ENCODE data around the gene RNASE7. TPM values are rescaled to one million over a fixed set of nuclear protein-coding genes. Genes with fewer than 3 reads are reported as not detected.

Gene RNASE7
- total RNA-seq, 2 donors from 2014 or later: 0.74 TPM; not detected in 1

- DNase-seq (ENCODE audit: low spot score): no peak
- TF ChIP-seq POLR2AphosphoS5 (IDR thresholded peaks at IDR 0.05) (no peak), CTCF (IDR thresholded peaks at IDR 0.05) (no peak), POLR2A (IDR thresholded peaks at IDR 0.05) (no peak)
- intact Hi-C loops (cut with DNase I): no loop called here
- Histone ChIP-seq H3K4me1 (replicated peaks) (no peaks in the 10 kb centered on the region), H3K9me3 (no peaks in the 10 kb centered on the region), H3K4me3 (peak overlapping the region in 1 of 2 donors; percentile 84), H3K36me3 (no peaks in the 10 kb centered on the region), H3K27ac (peak overlapping the region; percentile 87 to 95), H3K27me3 (replicated peaks; ENCODE audit: insufficient read depth) (no peaks in the 10 kb centered on the region)
- 35% methylated on average over 7 of the region's 7 CpGs for WGBS
These were observed 15.7 kb upstream of the RNASE7 start for GRCh38 chr14:21026274-21026987.

- H3K4me1 ChIP-seq (replicated peaks): no peaks in the 10 kb centered on the region
- H3K9me3 ChIP-seq: no peaks in the 10 kb centered on the region
- no peaks in the 10 kb centered on the region for H3K27me3 ChIP-seq (replicated peaks; ENCODE audit: insufficient read depth)
- no peaks in the 10 kb centered on the region for H3K36me3 ChIP-seq
- no peak for TF ChIP-seq POLR2AphosphoS5 (IDR thresholded peaks at IDR 0.05)
- no peak for TF ChIP-seq CTCF (IDR thresholded peaks at IDR 0.05)
- no peak for TF ChIP-seq POLR2A (IDR thresholded peaks at IDR 0.05)
- peak overlapping the region; percentile 87 to 95 for H3K27ac ChIP-seq
- DNase-seq (ENCODE audit: low spot score): no peak
- H3K4me3 ChIP-seq: no peak overlapping the region
- WGBS: 13% methylated on average over 3 of the region's 3 CpGs
- intact Hi-C loops (cut with DNase I): no loop called here
These were observed 15.2 kb upstream of the RNASE7 start for GRCh38 chr14:21026988-21027315.

GRCh38 chr14:21029917-21030316, 12.2 kb upstream of the RNASE7 start, which contains the start of gene TPPP2:
TSS of gene TPPP2 (plus strand) at chr14:21030217. CDS start at chr14:21030582, 365 bp downstream.
- Histone ChIP-seq H3K4me3 (no peak within 1 kb of the TSS), H3K27ac (no peak within 1 kb of the TSS), H3K36me3 (no peaks in the 10 kb centered on the region), H3K4me1 (replicated peaks) (no peaks in the 10 kb centered on the region), H3K9me3 (no peaks in the 10 kb centered on the region), H3K27me3 (replicated peaks; ENCODE audit: insufficient read depth) (no peaks in the 10 kb centered on the region)
- intact Hi-C loops (cut with DNase I): no loop called here
- no peak for TF ChIP-seq CTCF (IDR thresholded peaks at IDR 0.05)
- TF ChIP-seq POLR2AphosphoS5 (IDR thresholded peaks at IDR 0.05): no peak
- TF ChIP-seq POLR2A (IDR thresholded peaks at IDR 0.05): no peak
- 89% methylated on average over 5 of the region's 5 CpGs for WGBS
- no peak for DNase-seq (ENCODE audit: low spot score)

- intact Hi-C loops (cut with DNase I): no loop called here
- Histone ChIP-seq H3K4me1 (replicated peaks) (no peaks in the 10 kb centered on the region), H3K4me3 (no peak overlapping the region), H3K27ac (no peak overlapping the region), H3K27me3 (replicated peaks; ENCODE audit: insufficient read depth) (no peaks in the 10 kb centered on the region), H3K9me3 (no peaks in the 10 kb centered on the region), H3K36me3 (no peaks in the 10 kb centered on the region)
- TF ChIP-seq POLR2A (IDR thresholded peaks at IDR 0.05): no peak
- TF ChIP-seq CTCF (IDR thresholded peaks at IDR 0.05): no peak
- no peak for TF ChIP-seq POLR2AphosphoS5 (IDR thresholded peaks at IDR 0.05)
- 89% methylated on average over 12 of the region's 12 CpGs for WGBS
- DNase-seq (ENCODE audit: low spot score): no peak
These were observed 11.6 kb upstream of the RNASE7 start for GRCh38 chr14:21030531-21030930.

All from prostate gland (tissue), 2 donors.